Measurements from ENCODE around the gene BACH2.

DNA sequence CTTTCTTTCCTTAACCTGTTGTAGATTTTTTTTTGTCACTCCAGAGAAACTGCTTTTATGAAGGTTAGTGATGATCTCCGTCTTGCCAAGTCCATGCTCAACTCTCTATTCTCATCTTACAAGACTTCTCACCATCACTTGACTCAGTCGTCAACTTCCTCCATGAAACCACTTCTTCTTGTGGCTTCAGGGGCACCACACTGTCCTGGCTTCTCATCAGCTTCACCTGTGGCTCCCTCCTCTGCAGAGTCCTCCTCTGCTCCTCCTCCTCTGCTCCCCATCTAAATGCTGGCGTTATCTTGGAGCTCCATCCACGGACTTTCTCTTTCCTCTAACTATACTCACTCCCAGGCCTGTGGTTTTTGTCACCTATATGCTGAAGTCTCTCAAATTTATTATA is 187.5 kb downstream of the BACH2 start:
- TF ChIP-seq, protein P1, sequence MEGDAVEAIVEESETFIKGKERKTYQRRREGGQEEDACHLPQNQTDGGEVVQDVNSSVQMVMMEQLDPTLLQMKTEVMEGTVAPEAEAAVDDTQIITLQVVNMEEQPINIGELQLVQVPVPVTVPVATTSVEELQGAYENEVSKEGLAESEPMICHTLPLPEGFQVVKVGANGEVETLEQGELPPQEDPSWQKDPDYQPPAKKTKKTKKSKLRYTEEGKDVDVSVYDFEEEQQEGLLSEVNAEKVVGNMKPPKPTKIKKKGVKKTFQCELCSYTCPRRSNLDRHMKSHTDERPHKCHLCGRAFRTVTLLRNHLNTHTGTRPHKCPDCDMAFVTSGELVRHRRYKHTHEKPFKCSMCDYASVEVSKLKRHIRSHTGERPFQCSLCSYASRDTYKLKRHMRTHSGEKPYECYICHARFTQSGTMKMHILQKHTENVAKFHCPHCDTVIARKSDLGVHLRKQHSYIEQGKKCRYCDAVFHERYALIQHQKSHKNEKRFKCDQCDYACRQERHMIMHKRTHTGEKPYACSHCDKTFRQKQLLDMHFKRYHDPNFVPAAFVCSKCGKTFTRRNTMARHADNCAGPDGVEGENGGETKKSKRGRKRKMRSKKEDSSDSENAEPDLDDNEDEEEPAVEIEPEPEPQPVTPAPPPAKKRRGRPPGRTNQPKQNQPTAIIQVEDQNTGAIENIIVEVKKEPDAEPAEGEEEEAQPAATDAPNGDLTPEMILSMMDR (IDR thresholded peaks at IDR 0.05): no peak
- TF ChIP-seq EZH2phosphoT487 (IDR thresholded peaks at IDR 0.05): no peak
- TF ChIP-seq EZH2 (IDR thresholded peaks at IDR 0.05): no peak

Data from neural progenitor cell (in vitro differentiated cells).